MM.1S (cell line): ENCODE data around the gene PIK3R4.

Source experiments
- EZH2 ChIP-seq: fragments of 300-600 bp; sonication (generic); optimal IDR thresholded peaks from 2 replicates; pipeline ENCODE3; 2017; ENCODE audit warnings: low read depth, mild to moderate bottlenecking, antibody characterized with exemption, low read length, mixed read lengths
- EZH2phosphoT487 ChIP-seq: fragments of 300-600 bp; sonication (generic); IDR thresholded peaks from 2 replicates; pipeline ENCODE4 v1.6.1; 2018; ENCODE audit warnings: antibody characterized with exemption, low read length
- TF ChIP-seq, protein P1 (sequence below): fragments of 300-600 bp; sonication (generic); IDR thresholded peaks from 2 replicates; pipeline ENCODE4 v1.5.1; 2016; ENCODE audit warnings: antibody characterized with exemption, low read length, mixed read lengths

DNA sequence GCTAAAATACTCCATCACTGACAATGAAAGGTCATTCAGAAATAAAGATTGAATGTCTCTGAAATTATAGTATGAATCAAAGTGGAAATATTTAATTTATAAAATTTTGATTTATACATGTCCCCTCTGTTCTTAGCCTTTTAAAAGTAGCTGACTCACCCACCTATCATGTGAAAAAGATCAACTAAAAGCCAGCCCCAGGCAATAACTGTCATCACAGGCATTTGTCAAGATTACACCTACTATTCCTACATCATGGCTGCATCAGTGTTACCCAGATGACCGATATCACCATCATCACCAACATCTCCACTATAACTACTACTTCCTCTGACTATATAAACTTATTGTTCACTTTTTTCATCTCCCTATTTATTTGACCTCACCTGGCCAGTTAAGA, 14.3 kb upstream of the PIK3R4 start:
- TF ChIP-seq, protein P1, sequence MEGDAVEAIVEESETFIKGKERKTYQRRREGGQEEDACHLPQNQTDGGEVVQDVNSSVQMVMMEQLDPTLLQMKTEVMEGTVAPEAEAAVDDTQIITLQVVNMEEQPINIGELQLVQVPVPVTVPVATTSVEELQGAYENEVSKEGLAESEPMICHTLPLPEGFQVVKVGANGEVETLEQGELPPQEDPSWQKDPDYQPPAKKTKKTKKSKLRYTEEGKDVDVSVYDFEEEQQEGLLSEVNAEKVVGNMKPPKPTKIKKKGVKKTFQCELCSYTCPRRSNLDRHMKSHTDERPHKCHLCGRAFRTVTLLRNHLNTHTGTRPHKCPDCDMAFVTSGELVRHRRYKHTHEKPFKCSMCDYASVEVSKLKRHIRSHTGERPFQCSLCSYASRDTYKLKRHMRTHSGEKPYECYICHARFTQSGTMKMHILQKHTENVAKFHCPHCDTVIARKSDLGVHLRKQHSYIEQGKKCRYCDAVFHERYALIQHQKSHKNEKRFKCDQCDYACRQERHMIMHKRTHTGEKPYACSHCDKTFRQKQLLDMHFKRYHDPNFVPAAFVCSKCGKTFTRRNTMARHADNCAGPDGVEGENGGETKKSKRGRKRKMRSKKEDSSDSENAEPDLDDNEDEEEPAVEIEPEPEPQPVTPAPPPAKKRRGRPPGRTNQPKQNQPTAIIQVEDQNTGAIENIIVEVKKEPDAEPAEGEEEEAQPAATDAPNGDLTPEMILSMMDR: no peak
- TF ChIP-seq EZH2 (no peak), EZH2phosphoT487 (no peak)
